NB4 (cell line): ENCODE data around the gene SYNE1.

Source experiments
- DNase-seq: peaks from one replicate; pipeline ENCODE4 v3.0.0; 2010; ENCODE audit warnings: low read depth
- H3K4me3 ChIP-seq: one replicate; pipeline ENCODE4 v1.5.1; 2011; ENCODE audit warnings: mild to moderate bottlenecking, low read depth, low read length, moderate library complexity
- MYC ChIP-seq: IDR thresholded peaks from 2 replicates; pipeline ENCODE4 v1.6.1; 2011; ENCODE audit warnings: low read depth, low read length
- POLR2A ChIP-seq: IDR thresholded peaks from 2 replicates; pipeline ENCODE4 v1.6.1; 2011; ENCODE audit warnings: mild to moderate bottlenecking; ENCODE audit not compliant: insufficient read length; ENCODE audit errors: extremely low read depth
- TF ChIP-seq, protein P1 (sequence below): IDR thresholded peaks from 2 replicates; pipeline ENCODE4 v1.6.1; 2011; ENCODE audit warnings: low read depth, low read length
- TF ChIP-seq, protein P2 (sequence below): IDR thresholded peaks from one replicate; pipeline ENCODE4 v1.5.1; 2012; ENCODE audit warnings: low read depth, low read length

The SYNE1 gene

DNA sequence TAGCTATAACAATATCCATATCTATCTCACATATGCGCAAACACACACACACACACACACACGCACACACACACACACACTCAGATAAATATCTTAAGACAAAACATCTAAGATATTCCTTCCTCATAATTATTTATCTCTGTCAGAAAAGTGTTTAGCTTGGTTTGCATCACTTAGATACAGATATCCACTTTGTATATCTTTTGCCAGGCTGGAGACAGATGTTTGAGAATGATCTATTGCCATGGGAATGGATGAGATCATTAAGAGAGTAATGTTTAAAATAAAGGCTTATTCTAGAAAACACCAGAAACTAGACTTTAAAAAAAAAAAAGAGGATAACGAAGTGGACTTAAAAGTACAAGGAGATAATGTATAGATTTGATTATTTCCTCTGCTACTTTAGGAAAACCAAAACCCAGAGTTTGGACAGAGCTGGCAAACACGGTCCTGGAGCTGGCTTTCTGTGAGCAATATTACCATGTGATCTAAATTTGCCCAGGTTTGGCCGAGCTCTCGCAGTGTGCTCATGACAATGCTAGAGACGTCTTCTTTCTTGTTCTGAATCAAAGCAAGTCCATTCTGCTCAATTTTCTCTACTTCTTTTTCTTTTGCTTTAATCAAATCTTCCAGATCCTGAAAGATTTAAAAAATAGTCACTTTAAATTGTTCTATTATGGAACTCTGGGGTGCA lies 411.8 kb downstream of the SYNE1 start:
- DNase-seq, result no peak
- TF ChIP-seq, protein P1, sequence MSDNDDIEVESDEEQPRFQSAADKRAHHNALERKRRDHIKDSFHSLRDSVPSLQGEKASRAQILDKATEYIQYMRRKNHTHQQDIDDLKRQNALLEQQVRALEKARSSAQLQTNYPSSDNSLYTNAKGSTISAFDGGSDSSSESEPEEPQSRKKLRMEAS, result no peak
- TF ChIP-seq, protein P2, sequence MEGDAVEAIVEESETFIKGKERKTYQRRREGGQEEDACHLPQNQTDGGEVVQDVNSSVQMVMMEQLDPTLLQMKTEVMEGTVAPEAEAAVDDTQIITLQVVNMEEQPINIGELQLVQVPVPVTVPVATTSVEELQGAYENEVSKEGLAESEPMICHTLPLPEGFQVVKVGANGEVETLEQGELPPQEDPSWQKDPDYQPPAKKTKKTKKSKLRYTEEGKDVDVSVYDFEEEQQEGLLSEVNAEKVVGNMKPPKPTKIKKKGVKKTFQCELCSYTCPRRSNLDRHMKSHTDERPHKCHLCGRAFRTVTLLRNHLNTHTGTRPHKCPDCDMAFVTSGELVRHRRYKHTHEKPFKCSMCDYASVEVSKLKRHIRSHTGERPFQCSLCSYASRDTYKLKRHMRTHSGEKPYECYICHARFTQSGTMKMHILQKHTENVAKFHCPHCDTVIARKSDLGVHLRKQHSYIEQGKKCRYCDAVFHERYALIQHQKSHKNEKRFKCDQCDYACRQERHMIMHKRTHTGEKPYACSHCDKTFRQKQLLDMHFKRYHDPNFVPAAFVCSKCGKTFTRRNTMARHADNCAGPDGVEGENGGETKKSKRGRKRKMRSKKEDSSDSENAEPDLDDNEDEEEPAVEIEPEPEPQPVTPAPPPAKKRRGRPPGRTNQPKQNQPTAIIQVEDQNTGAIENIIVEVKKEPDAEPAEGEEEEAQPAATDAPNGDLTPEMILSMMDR, result no peak
- TF ChIP-seq MYC (no peak), POLR2A (no peak)
- H3K4me3 ChIP-seq, result no peak overlapping the region

DNA sequence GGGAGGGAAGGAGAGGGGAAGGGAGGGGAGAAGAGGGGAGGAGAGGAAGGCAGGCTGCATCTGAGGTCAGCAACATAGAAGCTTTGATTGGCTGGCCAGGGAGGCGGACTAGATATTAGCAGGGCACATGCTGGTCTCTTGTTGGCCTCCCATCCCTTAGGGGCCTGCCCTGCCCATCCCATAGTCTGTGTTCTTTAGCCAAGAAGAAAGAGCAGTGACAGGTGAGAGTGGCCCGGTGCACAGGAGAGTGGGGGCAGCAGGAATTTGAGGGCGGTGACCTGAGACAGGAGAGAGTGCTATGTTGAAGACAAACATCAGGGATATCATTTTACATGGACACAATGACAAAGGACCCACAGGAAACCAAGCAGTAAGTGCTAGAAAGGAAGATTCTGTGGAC lies 413.5 kb downstream of the SYNE1 start:
- no peak for DNase-seq
- TF ChIP-seq, protein P2, result no peak
- TF ChIP-seq, protein P1, result no peak
- no peak for TF ChIP-seq POLR2A
- H3K4me3 ChIP-seq, result no peak overlapping the region

DNA sequence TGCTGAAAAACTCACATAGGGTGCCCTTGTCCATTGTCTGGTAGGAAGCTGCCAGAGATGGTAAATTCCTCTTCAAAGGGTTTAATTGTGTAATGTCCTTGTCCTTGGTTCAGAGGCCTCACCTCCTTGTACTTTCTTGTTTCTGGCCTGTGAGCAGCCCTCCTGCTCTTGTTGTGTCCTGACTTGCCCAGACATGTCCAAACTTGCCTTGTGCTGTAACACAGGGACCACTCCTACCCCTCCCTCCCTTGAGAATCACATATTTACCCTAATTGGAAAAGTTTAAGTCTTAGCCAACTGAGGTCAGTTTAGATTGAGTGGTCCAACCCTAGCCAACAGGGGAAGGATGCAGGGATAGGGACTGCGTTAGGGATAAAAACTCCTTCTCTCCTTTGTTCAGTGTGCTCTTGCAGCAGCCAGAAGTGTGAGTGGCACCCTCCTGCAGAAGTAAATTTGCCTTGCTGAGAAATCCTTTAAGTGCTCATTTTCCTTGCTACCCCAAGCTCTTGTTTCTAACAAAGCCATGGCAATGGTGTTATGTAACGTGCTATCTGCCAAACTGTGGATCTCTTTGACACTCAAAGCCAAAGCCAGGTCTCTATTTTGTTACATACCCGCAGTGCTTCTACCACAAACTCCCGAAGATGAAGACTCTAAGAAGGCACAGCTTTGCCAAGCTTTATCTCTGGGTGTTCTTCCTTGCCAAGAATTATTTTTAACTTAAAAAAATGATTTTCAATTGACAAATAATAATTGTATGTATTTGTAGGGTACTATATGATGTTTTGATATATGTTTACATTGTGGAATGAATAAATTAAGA lies 415.1 kb downstream of the SYNE1 start:
- TF ChIP-seq, protein P1, result no peak
- TF ChIP-seq, protein P2, result no peak
- TF ChIP-seq MYC (no peak), POLR2A (no peak)
- DNase-seq, result no peak
- no peak overlapping the region for H3K4me3 ChIP-seq

DNA sequence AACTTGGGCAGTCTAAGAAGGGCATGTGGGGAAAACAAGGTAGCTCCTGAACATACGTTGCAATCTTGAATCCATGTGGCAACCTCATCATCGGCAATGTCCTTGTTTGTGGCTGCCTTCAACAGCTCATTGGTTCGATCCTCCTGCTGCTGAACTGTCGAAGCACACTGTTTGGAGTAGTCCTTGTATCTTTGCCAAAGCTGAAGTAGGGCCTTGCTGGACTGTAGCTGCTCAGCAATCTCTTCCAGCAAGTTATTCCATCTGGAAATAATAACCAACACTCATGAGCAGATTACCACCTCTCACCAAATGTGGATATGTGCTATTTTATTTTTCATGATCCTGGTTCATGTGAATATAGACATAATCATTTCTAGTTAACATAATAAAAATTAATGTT lies 416.4 kb downstream of the SYNE1 start:
- TF ChIP-seq POLR2A, result no peak
- TF ChIP-seq, protein P2, result no peak
- no peak for TF ChIP-seq MYC
- no peak for DNase-seq
- H3K4me3 ChIP-seq, result no peak overlapping the region

DNA sequence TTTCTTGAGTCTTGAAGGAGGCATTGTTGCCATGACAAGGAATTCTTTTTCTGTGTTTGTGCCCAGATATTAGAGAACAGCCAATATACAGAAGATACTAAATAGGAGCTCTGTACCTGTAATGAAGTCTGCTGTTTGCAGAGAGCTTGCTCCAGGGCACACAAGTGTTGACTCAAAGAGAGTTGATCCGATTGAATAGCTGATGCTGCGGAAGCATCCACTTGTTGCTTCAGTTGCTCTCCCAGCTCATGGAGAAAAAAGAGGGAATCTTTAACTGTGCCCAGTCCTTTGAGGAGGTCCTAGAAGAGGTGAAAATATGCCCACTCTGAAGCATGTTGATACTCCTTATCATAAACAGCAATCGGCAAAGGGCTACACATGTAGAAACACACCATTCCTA lies 418.3 kb downstream of the SYNE1 start:
- DNase-seq, result no peak
- H3K4me3 ChIP-seq, result no peak overlapping the region
- TF ChIP-seq POLR2A, result no peak
- TF ChIP-seq, protein P1, result no peak
- TF ChIP-seq MYC, result no peak
- TF ChIP-seq, protein P2, result no peak
